Endometrium (tissue), 2 donors: Measurements from ENCODE around the gene QRSL1.
"Not testable (repeated sequence)": the region's sequence is repeated elsewhere in the genome, so short reads cannot be mapped to it uniquely, and the experiment has no call there.

Experiments used
- FAIRE-seq: peaks from 2 replicates; lab custom pipeline; 2012; peaks lifted over from hg19 to GRCh38; lab: Jason Lieb, UNC
- donor health status: control.
- donor health status: control.

Gene QRSL1

GRCh38 chr6:106626485-106626884, 2.9 kb upstream of the QRSL1 start:
- no peak for FAIRE-seq

GRCh38 chr6:106627760-106628159, 1.6 kb upstream of the QRSL1 start:
- not testable (repeated sequence) for FAIRE-seq

GRCh38 chr6:106628658-106629102, 698 bp upstream of the QRSL1 start:
- FAIRE-seq = no peak

GRCh38 chr6:106629859-106630163, 433 bp downstream of the QRSL1 start:
- FAIRE-seq = no peak

- no peak for FAIRE-seq
Observed at GRCh38 chr6:106630366-106630765, 988 bp downstream of the QRSL1 start.

GRCh38 chr6:106631346-106631745, 2.0 kb downstream of the QRSL1 start:
- no peak for FAIRE-seq

GRCh38 chr6:106634565-106634964, 5.2 kb downstream of the QRSL1 start:
- no peak for FAIRE-seq

- FAIRE-seq = no peak
Observed at GRCh38 chr6:106637051-106637716, 7.8 kb downstream of the QRSL1 start.

GRCh38 chr6:106637717-106638341, 8.5 kb downstream of the QRSL1 start:
- FAIRE-seq = no peak

GRCh38 chr6:106639812-106640211, 10.4 kb downstream of the QRSL1 start:
- no peak for FAIRE-seq

- FAIRE-seq = no peak
Observed at GRCh38 chr6:106642476-106642875, 13.1 kb downstream of the QRSL1 start.

- no peak for FAIRE-seq
Observed at GRCh38 chr6:106643061-106643460, 13.7 kb downstream of the QRSL1 start.

- FAIRE-seq = no peak
Observed at GRCh38 chr6:106648651-106649308, 19.4 kb downstream of the QRSL1 start.

- FAIRE-seq = no peak
Observed at GRCh38 chr6:106658469-106658868, 29.1 kb downstream of the QRSL1 start.

- no peak for FAIRE-seq
Observed at GRCh38 chr6:106659859-106660258, 30.5 kb downstream of the QRSL1 start.

GRCh38 chr6:106662458-106662857, 33.1 kb downstream of the QRSL1 start:
- no peak for FAIRE-seq

- no peak for FAIRE-seq
Observed at GRCh38 chr6:106666282-106667021, 37.1 kb downstream of the QRSL1 start.

- FAIRE-seq = no peak
Observed at GRCh38 chr6:106667022-106667402, 37.6 kb downstream of the QRSL1 start.

GRCh38 chr6:106670236-106670635, 40.9 kb downstream of the QRSL1 start:
- FAIRE-seq = no peak

- FAIRE-seq = no peak
Observed at GRCh38 chr6:106671651-106672050, 42.3 kb downstream of the QRSL1 start.

- FAIRE-seq = no peak
Observed at GRCh38 chr6:106674541-106675229, 45.3 kb downstream of the QRSL1 start.

- no peak for FAIRE-seq
Observed at GRCh38 chr6:106677282-106677681, 47.9 kb downstream of the QRSL1 start.
